ENCODE data around the gene ZFP92.
A peak's percentile ranks its signal among the peaks of the same experiment; 100 is the strongest.
"Not testable (repeated sequence)": the region's sequence is repeated elsewhere in the genome, so short reads cannot be mapped to it uniquely, and the experiment has no call there.

Gene ZFP92

GRCh38 chrX:153395613-153396319, 15.5 kb upstream of the ZFP92 start:
- TF ChIP-seq PAX5 (IDR thresholded peaks at IDR 0.05; ENCODE audit: insufficient read depth, low read length, severe bottlenecking) (no peak), SPI1 (IDR thresholded peaks at IDR 0.05; ENCODE audit: low read depth, low read length) (no peak), TAF1 (IDR thresholded peaks at IDR 0.05; ENCODE audit: low read depth, low read length) (no peak), POLR2AphosphoS5 (IDR thresholded peaks at IDR 0.05; ENCODE audit: low read depth, low read length) (no peak)
- DNase-seq (ENCODE audit: insufficient read length, low spot score) (no peak), FAIRE-seq (no peak)

DNA sequence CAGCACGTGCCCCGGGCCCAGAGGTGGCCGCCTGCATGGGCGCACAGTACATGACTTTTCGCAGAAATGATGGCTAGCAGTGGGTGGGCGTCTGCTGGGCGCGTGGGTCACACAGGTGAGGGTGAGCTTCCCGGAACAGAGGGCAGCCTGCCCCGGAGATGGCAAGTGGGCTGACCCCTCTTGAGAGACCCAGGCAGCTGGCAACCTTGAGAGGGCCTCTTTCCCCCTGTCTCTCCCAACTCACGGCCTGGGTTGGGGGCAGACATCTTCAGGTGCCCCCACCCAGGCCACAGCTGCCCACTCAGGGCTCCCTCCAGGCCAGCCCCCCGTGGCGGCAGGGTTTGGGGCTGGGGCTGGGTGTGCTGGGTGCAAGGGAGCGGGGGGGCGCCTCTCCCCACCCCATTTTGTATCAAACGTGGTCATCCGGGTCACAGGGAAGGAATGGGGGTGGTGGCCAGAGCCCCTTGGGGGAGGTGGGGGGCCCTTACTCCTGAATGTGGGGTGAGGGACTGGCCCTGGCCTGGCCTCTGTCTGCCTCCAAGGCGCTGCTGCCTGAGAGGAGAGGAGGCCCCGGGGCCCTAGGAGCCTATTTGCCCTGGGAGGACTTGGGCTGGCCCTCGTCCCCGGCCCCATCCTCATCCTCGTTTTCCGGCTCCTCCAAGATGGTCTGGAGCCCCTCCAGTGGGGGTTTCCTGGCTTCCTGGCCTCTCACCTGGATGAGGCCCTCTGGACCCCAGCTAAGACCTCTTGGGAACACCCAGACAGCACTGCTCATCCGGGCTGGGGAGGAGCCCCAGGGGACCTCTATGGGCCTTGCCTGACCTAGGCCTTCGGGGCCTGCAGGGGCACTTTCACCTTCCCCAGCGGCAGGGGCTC, 14.7 kb upstream of the ZFP92 start:
- no peak for TF ChIP-seq POU2F2 (IDR thresholded peaks at IDR 0.05; ENCODE audit: low read depth, low read length)
- no peak for TF ChIP-seq POLR2AphosphoS5 (IDR thresholded peaks at IDR 0.05; ENCODE audit: low read depth, low read length)
- no peak for TF ChIP-seq PAX5 (IDR thresholded peaks at IDR 0.05; ENCODE audit: insufficient read depth, low read length, severe bottlenecking)
- TF ChIP-seq SPI1 (IDR thresholded peaks at IDR 0.05; ENCODE audit: low read depth, low read length): no peak
- no peak for TF ChIP-seq TAF1 (IDR thresholded peaks at IDR 0.05; ENCODE audit: low read depth, low read length)
- DNase-seq (ENCODE audit: insufficient read length, low spot score): no peak
- FAIRE-seq: peak; percentile 62

DNA sequence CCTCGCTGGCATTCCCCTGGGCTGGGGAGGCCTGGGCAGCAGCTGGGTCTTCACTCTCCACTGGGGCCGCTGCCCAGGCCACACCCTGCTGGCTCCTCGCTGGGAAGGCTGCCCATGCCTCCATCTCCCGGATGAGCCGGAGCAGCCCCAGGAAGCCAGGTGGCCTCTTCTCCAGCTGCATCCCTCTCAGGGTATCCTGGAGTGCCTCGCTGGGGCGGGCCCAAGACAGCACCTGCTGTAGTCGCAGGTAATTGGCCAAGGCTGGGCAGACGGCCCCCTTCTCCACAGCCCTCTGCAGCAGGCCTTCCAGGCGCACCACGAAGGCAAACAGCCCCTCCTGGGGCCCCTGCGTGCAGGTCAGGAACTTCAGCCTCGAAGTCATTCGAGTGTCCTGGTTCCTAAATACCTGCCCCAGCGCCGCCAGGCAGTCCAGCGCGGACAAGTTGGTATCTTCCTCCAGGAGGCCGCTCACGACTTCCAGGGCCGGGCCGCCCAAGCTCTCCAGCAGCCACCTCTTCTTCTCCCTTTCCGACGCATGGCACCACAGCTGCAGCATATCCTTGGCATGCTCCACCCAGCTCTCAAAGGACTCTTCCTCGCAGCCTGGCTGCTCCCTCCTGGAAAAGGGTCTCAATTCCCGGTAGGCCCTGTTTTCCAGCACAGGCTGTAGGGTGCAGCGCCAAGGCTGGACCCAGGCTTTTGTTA, 13.9 kb upstream of the ZFP92 start:
- DNase-seq (ENCODE audit: insufficient read length, low spot score) (no peak), FAIRE-seq (no peak)
- TF ChIP-seq PAX5 (IDR thresholded peaks at IDR 0.05; ENCODE audit: insufficient read depth, low read length, severe bottlenecking) (no peak), POLR2AphosphoS5 (IDR thresholded peaks at IDR 0.05; ENCODE audit: low read depth, low read length) (no peak), TAF1 (IDR thresholded peaks at IDR 0.05; ENCODE audit: low read depth, low read length) (no peak), POLR2A (IDR thresholded peaks at IDR 0.05; ENCODE audit: low read depth, low read length) (no peak), POU2F2 (IDR thresholded peaks at IDR 0.05; ENCODE audit: low read depth, low read length) (no peak)

DNA sequence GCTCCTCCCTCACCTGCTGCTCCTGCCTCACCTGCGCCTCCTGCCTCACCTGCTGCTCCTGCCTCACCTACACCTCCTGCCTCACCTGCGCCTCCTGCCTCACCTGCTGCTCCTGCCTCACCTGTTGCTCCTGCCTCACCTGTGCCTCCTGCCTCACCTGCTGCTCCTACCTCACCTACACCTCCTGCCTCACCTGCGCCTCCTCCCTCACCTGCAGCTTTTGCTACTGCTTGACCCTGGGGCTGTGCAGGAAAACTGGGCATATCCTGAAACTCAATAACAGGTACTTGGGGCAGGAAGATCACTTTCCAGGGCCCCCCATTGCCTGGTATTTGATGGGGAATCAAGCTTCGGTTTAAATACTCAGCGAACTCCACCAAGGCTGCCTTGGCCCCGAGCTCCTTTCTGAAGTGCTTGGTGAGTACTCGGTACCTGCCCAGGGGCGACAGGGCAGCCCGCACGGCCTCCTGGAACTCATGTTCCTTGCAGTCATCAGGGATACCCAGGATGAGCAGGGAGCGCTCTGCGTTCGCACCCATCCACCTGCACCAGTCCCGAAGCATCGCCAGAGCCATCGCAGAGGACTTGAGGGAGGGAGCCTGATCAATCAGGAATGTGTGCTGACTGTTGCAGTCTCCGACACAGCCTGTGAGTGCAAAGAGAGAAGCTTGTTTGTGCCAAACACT, 12.9 kb upstream of the ZFP92 start:
- DNase-seq (ENCODE audit: insufficient read length, low spot score) (no peak), FAIRE-seq (no peak)
- no peak for TF ChIP-seq TAF1 (IDR thresholded peaks at IDR 0.05; ENCODE audit: low read depth, low read length)
- TF ChIP-seq POU2F2 (IDR thresholded peaks at IDR 0.05; ENCODE audit: low read depth, low read length): no peak

- no peak for TF ChIP-seq POLR2A (IDR thresholded peaks at IDR 0.05; ENCODE audit: low read depth, low read length)
- no peak for TF ChIP-seq SPI1 (IDR thresholded peaks at IDR 0.05; ENCODE audit: low read depth, low read length)
- TF ChIP-seq PAX5 (IDR thresholded peaks at IDR 0.05; ENCODE audit: insufficient read depth, low read length, severe bottlenecking): no peak
- TF ChIP-seq POLR2AphosphoS5 (IDR thresholded peaks at IDR 0.05; ENCODE audit: low read depth, low read length): no peak
- TF ChIP-seq POU2F2 (IDR thresholded peaks at IDR 0.05; ENCODE audit: low read depth, low read length): no peak
- no peak for TF ChIP-seq TAF1 (IDR thresholded peaks at IDR 0.05; ENCODE audit: low read depth, low read length)
- peak; percentile 51 for FAIRE-seq
Observed at GRCh38 chrX:153400146-153401132, 10.8 kb upstream of the ZFP92 start.

GRCh38 chrX:153401133-153401764, 10.0 kb upstream of the ZFP92 start, which contains the start of gene PNMA6E:
TSS of gene PNMA6E (minus strand) at chrX:153401350. CDS start at chrX:153398849, 2,501 bp downstream.
- TF ChIP-seq TAF1 (IDR thresholded peaks at IDR 0.05; ENCODE audit: low read depth, low read length) (no peak), POLR2A (IDR thresholded peaks at IDR 0.05; ENCODE audit: low read depth, low read length) (no peak), POU2F2 (IDR thresholded peaks at IDR 0.05; ENCODE audit: low read depth, low read length) (no peak), POLR2AphosphoS5 (IDR thresholded peaks at IDR 0.05; ENCODE audit: low read depth, low read length) (no peak), PAX5 (IDR thresholded peaks at IDR 0.05; ENCODE audit: insufficient read depth, low read length, severe bottlenecking) (no peak), SPI1 (IDR thresholded peaks at IDR 0.05; ENCODE audit: low read depth, low read length) (no peak)
- DNase-seq (ENCODE audit: insufficient read length, low spot score) (no peak), FAIRE-seq (no peak)

More at GRCh38 chrX:153400146-153401132, 10.8 kb upstream of the ZFP92 start:
- DNase-seq (ENCODE audit: insufficient read length, low spot score): peak; percentile 83

- FAIRE-seq: not testable (repeated sequence)
Observed at GRCh38 chrX:153404333-153404732, 6.9 kb upstream of the ZFP92 start.

DNA sequence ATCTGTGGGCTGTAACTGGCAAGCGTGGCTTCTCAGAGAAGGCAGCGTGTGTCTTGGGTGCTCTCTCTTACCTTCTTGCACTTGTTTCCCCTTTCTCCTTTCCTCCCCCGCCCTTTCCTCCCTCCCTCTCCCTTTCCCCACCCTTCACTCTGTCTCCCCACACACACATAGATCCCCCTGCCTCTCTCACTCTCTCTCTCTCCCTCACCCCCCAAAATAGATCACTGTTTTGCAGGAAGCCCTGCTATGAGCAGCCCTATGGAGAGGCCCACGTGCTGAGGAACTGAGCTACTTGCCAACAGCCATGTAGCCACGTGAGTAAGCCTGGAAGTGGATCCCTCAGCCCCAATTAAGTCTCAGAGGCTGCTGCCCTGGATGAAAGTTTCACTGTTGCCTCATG, 5.8 kb upstream of the ZFP92 start:
- TF ChIP-seq PAX5 (IDR thresholded peaks at IDR 0.05; ENCODE audit: insufficient read depth, low read length, severe bottlenecking) (no peak), POLR2AphosphoS5 (IDR thresholded peaks at IDR 0.05; ENCODE audit: low read depth, low read length) (no peak), TAF1 (IDR thresholded peaks at IDR 0.05; ENCODE audit: low read depth, low read length) (no peak), SPI1 (IDR thresholded peaks at IDR 0.05; ENCODE audit: low read depth, low read length) (no peak), POU2F2 (IDR thresholded peaks at IDR 0.05; ENCODE audit: low read depth, low read length) (no peak), POLR2A (IDR thresholded peaks at IDR 0.05; ENCODE audit: low read depth, low read length) (no peak)
- no peak for DNase-seq (ENCODE audit: insufficient read length, low spot score)
- no peak for FAIRE-seq

More at GRCh38 chrX:153404333-153404732, 6.9 kb upstream of the ZFP92 start:
- DNase-seq (ENCODE audit: insufficient read length, low spot score): not testable (repeated sequence)
